ENCODE data around the gene RC3H1. TPM values are rescaled to one million over a fixed set of nuclear protein-coding genes. Genes with fewer than 3 reads are reported as not detected.
"Not testable (repeated sequence)": the region's sequence is repeated elsewhere in the genome, so short reads cannot be mapped to it uniquely, and the experiment has no call there.

The RC3H1 gene
- total RNA-seq, 1 experiment from 2014 or later = 9.6 TPM

DNA sequence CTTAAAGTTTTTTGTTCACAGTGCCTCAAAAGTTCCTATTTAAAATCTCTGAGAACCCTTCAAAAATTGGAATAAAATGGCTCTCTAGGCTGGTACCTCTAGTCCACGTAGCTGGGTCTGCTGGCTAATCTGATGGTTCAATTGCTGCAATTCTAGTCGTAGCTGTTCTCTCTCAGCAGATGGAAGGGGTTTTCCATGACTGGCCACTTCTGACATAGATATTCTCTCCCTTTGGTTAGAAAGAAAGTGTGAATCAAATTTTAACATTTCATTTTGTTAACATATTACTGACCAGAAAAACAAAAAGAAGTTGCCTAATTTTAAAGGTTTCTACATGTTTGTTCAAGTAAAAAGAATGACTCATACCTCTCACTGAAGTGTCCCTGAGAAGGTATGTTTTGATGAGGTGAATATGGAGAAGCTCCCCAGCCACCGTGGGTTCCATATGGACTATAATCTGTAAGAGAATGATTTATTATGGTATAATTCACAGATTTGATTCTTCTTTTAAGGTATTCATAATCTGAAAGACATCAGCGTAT, 75.7 kb downstream of the RC3H1 start:
- no peak for DNase-seq (ENCODE audit: low spot score)

DNA sequence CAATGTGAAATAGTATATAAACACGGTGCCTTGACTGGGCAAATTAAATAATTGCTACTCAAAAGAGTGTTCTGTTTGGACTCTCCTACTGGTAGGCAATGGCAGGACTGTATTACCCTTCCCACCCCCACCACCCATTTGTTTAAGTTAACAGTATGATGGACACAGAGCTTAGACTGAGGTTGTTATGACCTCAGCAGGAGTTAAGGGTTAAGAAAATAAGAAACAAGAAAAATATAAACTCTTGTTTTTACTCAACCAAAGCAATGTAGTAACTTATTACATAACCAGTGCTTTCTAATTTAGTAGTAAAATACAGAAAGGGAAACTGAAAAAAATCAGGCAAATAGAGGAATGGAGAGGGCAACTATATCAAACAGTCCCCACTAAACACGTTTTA, 85.1 kb downstream of the RC3H1 start:
- DNase-seq (ENCODE audit: low spot score) = no peak

DNA sequence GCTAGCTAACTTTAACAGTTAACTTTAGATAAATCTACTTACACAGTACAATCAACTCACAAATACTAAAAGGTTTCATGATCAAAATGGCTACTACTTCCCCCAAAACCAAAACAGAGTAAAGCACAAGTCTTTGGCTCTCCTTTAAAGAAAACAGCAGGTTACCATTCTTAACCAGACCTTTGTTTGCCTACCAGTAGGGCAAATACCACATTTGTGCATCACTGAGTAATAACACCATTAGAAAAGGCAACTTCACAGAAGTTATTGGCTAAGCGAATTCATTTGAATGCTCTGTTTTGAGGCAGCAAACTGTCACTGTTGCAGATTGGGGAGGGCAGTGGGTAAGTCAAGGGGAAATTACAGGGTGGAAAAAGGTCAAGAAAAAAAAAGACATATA, 87.7 kb downstream of the RC3H1 start:
- no peak for DNase-seq (ENCODE audit: low spot score)

DNA sequence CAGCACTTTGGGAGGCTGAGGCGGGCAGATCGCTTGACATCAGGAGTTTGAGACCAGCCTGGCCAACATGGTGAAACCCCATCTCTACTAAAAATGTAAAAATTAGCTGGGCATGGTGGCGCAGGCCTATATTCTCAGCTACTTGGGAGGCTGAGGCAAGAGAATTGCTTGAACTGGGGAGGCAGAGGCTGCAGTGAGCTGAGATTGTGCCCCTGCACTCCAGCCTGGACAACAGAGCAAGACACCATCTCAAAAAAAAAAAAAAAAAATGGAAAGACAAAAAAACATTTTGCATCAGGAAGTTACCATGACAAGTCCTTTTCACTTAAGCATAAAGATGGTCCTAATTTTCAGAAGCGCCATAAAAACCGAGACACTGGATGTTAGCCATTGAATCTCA, 91.6 kb downstream of the RC3H1 start:
- not testable (repeated sequence) for DNase-seq (ENCODE audit: low spot score)

DNA sequence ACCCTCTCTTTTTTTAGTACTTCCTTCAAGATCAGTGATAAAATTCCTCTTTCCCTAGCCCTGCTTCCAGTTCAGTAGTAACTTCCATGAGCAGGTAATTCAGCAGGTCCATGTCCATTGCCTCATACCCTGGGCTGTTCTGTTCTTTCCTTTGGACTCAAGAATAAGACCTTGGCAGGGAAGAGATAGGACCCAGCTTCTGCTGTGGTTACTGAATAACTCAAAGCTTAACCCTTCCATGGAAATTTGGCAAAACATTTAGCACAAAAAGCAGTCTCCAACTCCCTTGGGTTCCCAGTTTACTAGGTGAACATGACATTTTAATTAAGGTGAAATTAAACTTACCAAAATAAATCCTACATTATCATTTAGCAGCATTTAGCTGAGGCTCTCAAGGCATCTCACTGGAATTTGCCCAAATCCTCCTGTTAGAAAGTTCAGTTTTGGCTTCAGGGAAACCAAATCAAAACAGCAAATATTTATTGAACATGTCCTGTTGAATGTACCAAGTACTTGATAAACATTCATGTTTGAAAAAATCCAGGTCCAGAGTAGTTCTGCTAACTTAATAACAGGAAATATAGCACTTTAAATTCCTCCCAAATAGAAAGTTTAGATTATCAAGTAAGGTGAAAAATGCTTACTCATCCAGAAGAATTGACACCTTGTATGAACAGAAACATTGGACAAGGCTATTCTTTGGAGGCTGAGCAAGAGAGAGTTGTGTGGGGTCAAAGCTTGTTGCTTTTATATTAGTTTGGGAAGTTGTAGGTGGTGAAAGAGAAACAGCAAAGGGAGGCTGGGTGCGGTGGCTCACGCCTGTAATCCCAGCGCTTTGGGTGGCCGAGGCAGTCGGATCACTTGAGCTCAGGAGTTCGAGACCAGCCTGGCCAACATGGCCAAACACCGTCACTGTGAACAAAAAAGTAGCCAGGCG, 96.6 kb downstream of the RC3H1 start:
- no peak for DNase-seq (ENCODE audit: low spot score)

DNA sequence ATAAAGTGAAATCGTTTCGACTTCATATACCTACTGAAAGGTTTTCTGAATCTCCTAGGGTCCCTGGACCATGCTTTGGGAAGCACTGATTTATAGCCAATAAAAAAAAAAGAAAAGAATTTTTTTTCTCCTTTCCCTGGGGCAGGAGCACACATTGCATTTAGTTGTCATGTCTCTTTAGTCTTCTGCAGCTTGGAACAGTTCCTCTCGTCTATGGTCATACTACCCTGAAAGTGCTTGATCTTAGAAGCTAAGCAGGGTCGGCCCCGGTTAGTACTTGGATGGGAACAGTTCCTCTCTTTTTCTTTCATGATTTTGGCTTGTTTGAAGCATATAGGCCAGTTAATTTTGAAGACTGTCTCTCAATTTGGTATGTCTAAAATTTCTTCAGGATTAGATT, 101.3 kb downstream of the RC3H1 start:
- no peak for DNase-seq (ENCODE audit: low spot score)

DNA sequence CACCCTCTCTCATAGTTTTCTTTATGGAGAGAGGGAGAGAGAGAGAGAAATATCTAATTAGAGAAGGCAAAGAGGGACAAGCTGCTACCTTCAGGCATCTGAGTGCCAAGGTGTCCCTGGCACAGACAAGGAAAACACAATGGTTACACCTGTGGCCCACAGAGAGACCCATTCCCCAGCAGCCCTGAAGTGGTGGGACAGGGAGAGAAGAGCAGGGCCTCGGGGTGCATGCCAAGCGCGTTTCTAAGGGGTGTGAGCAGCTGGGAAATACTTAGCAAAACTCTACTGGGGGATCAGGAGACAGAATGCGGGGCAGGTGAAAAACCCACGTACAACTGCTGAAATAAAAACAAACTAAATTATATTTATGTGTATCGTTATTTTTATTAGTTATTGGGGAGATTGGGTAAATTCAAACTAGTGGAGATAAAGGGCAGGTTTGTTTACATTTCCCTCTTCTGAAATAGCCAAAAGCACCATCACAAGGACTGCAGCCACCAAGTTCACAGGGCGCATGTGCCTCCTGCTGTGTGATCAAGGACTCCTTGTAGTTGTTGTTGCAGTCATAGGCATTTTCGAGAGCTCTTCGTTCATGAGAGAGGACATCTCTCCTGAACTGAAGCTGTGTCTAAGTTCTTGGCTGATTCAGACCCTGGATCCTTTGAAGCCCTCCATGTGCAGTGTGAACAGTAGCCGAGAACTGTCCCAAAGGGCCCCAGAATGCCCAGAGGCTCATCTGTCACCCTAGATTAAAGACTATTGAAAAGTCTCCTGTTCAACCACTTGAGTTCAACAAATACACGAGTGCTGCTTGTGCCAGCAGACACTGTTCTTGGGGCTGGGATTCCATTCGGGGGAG, 104.3 kb downstream of the RC3H1 start:
- no peak for DNase-seq (ENCODE audit: low spot score)

DNA sequence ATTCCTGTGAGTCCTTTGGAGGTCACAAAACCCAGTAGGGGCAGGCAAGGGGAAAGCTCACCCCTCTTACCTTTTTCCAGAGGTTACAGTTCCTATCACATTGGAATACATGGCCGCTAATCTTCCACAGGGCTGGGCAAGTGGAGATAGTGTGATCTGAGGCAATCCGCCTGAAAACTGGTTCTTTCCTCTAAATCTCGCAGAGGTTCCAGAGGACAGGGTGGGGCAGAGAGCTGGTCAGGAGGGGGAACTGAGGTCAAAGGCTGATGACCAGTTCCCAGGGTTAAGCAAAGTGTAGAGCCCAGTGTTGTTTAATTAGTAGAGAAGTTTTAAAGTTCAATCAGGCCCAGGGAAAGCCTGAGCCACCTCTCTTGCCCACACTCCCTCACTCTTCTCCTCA, 105.0 kb downstream of the RC3H1 start, which contains the start of gene SERPINC1:
Gene SERPINC1 (minus strand): TSS at position 179 of the 400 bp plus-strand sequence. CDS start 68 bp downstream, at position 111.
- DNase-seq (ENCODE audit: low spot score) = no peak

DNA sequence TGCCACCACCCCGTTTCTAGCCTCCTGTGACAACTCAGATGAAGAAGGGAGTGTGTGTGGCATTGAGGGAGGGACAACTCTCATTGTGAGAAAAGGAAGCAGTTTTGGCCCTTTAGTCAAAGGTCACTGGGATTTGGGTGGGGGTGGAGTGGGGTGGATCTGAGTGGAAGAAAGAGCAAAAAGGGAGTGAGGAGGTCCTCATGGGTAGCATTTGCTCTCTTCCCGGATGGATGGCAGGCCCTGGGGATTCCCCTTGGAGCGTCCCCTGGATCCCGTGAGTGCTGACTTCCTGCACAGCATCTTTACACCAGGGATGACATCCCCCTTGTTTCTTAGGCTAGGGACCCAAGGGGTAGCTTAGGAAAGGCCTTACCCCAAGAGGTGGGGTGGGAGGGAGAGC, 105.5 kb downstream of the RC3H1 start:
- no peak for DNase-seq (ENCODE audit: low spot score)

DNA sequence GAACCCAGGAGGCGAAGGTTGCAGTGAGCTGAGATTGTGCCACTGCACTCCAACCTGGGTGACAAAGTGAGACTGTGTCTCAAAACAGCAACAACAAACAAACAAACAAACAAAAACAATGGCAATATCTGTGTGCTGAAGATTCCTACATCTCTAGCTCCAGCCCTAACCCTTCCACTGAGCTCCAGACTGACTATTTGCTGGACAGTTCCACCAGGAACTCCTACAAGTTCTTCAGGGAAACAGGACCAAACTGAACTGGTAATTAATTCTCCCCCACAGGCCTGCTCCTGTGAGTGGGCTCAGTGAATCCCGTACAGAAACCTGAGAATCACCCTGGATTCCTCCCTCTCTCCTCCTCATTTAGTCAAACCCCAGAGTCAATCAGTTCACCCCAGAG, 106.6 kb downstream of the RC3H1 start:
- DNase-seq (ENCODE audit: low spot score) = no peak

DNA sequence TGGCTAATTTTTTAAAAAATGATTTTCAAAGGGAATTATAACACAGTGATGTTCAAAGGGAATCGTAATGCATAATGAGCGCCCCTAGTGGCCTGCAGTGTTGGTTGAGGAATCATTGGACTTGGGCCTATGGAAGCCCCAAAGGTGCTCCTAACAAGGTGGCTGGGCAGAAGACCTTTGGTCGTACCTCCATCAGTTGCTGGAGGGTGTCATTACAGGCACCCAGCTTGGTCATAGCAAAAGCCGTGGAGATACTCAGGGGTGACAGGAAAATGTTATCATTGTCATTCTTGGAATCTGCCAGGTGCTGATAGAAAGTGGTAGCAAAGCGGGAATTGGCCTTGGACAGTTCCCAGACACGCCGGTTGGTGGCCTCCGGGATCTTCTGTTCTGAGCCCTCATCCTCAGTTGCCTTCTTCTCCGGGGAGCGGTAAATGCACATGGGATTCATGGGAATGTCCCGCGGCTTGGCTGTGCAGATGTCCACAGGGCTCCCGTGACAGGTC, 107.7 kb downstream of the RC3H1 start:
- DNase-seq (ENCODE audit: low spot score) = peak; percentile 73

DNA sequence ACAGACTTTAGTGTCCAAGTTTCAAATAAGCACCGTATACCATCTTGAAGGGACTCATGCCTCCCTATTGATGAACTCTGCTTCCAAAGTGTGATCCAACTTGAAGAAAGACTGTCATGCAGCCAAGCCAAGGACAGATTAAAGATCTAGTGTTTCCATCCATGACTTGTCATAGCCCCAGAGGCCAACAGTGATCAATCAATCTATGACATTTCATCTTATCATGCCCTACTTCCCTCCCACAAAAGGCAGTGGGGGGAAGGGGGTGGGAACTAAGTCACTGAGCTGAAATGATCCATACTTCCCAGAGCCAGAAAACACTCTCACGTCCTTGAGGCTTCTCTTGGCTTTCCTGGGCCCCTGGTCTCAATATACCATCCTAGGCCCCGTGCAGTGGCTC, 109.0 kb downstream of the RC3H1 start:
- DNase-seq (ENCODE audit: low spot score) = no peak

DNA sequence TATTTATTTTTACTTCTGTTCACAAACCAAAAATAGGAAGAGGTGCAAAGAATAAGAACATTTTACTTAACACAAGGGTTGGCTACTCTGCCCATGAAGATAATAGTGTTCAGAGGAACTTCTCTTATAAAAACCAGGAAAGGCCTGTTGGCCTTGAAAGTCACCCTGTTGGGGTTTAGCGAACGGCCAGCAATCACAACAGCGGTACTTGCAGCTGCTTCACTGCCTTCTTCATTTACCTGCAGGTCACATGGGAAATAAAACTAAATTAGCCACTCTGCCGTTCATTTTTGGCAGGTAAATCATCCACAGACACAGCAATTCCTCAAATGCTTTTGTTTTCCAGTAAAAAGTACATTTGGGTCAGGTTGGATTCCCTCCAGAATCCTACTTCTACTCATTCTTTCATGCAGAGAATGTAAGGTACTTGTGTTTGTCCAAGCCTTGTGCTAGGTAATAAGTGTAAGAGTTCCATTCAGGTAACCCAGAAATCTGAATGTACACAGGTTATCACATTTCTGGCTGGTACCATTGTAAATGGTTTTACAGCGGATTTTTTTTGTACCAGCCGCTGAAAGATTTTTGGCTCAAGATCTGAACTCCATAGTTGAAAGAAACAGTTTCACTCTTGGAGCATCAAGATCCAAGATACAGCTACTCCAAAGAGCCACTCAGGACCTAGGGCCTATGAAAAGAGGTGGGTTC, 118.2 kb downstream of the RC3H1 start:
- DNase-seq (ENCODE audit: low spot score) = no peak

DNA sequence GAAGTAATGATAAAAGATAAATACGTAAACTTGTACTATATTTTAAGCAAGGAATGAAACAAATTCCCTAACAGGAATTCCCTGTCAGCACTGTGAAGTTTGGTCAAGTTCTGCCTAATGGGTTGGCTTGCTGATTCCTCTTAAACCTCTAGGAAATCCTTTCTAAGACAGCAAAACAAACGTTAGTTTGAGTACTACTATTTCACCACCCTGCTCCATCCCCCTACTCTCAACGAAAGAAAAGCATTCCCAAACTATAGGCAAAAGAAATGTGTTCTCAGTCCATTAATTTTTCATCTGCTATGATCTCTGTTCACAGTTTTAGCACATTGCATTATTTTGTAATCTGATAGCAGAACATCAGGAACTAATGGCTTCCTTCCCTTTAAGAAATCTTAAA, 121.2 kb downstream of the RC3H1 start:
- DNase-seq (ENCODE audit: low spot score) = no peak

DNA sequence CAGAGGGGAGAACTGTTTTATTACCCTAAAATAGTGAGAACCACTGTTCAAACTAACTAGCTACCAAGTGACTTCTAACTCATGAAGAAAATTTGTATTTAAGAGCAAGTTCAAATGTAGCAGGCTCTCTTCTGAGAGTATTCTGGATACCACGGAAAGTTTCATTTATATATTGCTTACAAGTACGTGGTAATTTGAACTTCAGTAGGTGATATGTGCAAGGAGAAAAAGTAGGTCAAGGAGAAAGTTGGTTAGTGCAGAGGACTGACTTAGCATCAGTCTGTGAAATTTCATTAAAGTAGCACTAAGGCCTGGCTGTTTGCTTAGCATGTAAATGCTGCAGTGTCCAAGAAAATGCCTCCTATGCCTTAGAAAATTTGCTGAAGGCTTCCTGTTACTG, 121.7 kb downstream of the RC3H1 start:
- no peak for DNase-seq (ENCODE audit: low spot score)

DNA sequence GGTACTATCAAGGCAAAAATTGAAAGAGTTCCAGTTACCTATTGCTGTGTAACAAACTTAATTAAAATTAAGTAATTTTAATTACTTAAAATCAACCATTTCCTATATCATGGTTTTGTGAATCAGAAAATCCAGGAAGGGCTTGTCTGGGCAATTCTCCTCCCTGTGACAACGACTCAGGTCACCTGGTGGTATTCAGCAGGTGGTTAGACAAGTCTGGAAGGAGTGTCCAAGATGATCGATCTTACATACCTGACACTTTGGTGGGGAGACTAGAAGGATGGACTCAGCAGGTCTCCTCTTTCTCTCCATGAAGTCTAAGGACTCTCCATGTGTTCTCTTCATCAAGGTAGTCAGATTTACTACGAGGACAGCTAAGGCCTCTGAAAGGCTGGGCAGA, 128.0 kb downstream of the RC3H1 start:
- no peak for DNase-seq (ENCODE audit: low spot score)

DNA sequence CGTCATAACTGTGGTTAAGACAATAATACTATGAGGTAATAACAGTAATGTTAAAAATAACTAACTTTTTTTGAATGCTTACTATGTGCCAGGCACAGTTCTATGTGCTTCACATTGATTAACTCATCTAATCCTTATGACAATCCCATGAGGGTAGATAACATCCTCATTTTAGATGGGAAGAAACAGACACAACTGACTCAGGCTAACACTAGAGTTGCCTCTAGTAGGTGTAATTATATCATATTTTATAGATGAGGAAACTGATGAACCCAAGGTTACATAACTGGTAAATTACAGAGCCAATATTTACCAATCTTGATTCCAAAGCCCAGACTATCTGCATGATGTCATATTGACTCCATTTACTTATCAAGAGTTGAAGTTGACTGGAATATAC, 128.5 kb downstream of the RC3H1 start:
- DNase-seq (ENCODE audit: low spot score) = no peak

DNA sequence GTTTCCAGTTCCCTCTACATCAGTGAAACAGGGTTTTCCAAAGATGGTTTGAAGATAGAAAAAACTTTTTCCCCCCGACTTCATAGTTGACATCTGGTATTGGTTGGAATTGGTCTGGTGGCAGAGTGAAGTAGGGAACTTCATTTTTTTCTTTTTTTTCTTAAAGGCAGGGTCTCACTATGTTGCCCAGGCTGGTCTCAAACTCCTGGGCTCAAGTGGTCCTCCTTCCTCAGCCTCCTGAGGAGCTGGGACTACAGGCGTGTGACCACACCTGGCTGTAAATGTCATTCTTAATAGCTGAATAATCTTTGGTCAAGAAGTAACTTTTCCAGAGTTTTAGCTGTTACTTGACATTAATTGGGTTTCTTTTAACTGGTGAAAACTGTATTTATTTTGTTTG, 132.3 kb downstream of the RC3H1 start:
- no peak for DNase-seq (ENCODE audit: low spot score)

DNA sequence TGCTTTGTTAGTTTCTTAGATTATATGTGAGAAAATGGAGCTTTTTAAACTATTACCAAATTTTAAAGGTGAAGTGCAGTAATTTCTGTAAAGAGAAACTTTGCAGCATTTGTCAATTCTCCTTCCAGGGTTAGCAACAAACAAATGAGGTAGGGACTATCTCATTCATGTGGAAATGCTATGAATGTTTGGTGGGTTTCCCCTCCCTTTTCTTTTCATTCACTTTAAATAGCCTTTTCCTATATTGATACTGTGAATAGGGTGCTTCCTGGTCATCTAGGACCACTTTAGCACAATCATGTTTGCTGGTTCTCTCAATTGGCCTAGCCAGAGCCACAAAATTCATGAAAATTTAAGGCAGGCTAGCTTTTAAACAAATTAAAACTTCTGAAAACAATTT, 133.4 kb downstream of the RC3H1 start:
- no peak for DNase-seq (ENCODE audit: low spot score)

DNA sequence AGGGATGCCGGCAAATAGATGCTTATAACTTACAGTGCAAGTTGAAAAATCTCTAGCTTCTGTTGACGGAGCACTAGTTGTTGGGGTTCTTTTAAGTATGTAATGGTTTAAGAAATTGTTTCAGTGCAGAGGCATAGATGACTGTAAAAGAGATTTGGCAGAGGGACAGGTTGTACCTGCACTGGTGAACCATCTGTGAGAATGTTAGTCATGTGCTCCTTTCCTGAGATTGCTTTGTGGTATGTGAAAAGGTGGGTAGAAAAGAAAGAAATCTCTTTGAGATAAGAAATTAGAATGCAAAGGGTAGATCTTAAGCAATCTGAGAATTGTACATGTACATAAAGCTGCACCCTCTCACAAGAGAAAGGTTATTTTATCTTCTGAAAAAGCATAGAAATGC, 134.5 kb downstream of the RC3H1 start:
- DNase-seq (ENCODE audit: low spot score) = no peak

All from HT-29 (cell line).